Astrocyte (in vitro differentiated cells and primary cell): ENCODE results near the gene MAK.

Experiments used
- EZH2 ChIP-seq: IDR thresholded peaks from 2 replicates; pipeline ENCODE4 v1.6.1; 2012; ENCODE audit warnings: mild to moderate bottlenecking, low read length, inconsistent platforms; ENCODE audit not compliant: insufficient read depth
- TF ChIP-seq, protein P1 (sequence below): IDR thresholded peaks from 2 replicates; pipeline ENCODE4 v1.5.1; 2011; ENCODE audit warnings: low read depth, mild to moderate bottlenecking, inconsistent platforms, low read length, moderate library complexity; ENCODE audit not compliant: insufficient read depth

DNA sequence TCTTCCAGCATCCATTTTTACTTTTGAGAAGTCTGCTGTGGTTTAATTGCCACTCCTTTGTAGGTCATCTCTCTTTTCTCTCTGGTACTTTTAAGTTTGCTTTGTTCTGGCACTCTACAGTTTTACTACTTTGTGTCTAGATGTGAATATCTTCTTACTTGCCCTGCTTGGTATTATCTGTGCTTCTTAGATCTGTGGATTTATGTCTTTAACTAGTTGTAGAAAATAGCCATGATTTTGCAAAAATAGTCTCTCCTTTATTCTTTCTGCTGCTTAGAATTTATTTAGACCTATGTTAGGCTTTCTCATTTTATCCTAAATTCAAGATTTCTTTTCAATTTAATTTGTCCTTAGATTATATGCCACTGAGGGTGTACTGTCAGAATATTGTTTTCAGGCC, 5.2 kb upstream of the MAK start:
- no peak for TF ChIP-seq EZH2
- TF ChIP-seq, protein P1, sequence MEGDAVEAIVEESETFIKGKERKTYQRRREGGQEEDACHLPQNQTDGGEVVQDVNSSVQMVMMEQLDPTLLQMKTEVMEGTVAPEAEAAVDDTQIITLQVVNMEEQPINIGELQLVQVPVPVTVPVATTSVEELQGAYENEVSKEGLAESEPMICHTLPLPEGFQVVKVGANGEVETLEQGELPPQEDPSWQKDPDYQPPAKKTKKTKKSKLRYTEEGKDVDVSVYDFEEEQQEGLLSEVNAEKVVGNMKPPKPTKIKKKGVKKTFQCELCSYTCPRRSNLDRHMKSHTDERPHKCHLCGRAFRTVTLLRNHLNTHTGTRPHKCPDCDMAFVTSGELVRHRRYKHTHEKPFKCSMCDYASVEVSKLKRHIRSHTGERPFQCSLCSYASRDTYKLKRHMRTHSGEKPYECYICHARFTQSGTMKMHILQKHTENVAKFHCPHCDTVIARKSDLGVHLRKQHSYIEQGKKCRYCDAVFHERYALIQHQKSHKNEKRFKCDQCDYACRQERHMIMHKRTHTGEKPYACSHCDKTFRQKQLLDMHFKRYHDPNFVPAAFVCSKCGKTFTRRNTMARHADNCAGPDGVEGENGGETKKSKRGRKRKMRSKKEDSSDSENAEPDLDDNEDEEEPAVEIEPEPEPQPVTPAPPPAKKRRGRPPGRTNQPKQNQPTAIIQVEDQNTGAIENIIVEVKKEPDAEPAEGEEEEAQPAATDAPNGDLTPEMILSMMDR, result no peak
